HPDE6-E6E7 (cell line): ENCODE data around the gene PDE4B.

Experiments
- DNase-seq: peaks from one replicate; pipeline ENCODE4 v3.0.0; 2011; ENCODE audit warnings: missing footprints; ENCODE audit errors: extremely low spot score

PDE4B gene

GRCh38 chr1:66182551-66183178, 390.0 kb downstream of the PDE4B start:
- DNase-seq, result no peak

DNA sequence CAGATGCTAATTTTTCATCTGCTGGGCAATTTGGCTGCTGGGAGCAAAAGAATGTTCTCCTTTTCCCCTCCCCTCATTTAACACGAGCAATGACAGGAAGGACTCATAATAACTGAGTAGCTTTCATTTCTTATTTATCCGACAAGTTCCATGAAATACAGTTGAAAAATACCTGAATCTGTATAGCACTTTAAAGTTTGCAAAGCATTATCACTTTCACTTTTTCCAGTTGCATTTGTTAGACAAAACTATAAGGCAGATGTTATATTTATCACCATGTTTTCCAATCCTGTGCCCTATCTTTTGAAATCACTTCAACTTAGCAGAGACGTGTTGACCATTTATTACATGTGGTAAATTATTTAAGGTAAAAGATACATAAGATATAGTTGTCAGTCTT, 390.7 kb downstream of the PDE4B start:
- no peak for DNase-seq

- DNase-seq, result no peak
Observed at GRCh38 chr1:66197120-66197519, 404.4 kb downstream of the PDE4B start.

DNA sequence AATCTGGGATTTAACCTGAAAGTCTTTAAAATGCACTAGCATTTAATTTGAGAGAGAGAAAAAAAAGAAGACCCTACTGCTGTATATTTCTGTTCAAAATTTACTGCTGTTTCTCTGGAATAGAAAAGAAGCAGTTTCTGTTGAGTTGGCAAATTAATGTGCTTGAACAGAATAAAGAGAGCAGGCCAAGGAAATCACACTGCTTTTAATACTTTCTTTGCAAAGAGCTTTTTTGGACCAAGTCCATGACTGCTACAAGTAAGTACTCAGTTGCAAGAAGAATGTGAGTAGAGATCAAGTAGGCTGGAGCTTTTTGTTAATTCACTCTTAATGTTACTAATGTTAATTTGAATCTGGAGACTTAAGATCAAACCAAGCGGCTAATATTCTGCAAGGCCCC, 405.1 kb downstream of the PDE4B start:
- no peak for DNase-seq

- DNase-seq, result no peak
Observed at GRCh38 chr1:66206563-66207144, 414.0 kb downstream of the PDE4B start.

DNA sequence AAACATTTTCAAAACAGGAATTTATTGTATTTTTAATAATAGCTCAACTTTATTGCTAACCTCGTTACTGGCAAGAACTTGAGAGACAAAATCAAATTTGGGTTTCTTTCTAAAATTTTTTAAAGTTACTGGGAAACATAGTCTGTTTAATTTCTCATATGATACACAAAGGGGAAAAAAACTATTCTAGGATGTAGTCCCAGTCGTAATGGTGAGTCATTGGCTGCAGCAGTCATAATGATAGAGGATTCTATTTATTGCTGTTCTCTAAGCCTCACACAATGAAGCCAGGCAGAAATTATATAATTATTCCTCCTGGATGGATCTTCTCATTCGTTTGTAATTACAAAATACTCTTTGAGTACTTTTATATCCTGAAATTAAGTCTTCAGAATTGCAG, 414.8 kb downstream of the PDE4B start:
- DNase-seq, result peak; percentile 4

DNA sequence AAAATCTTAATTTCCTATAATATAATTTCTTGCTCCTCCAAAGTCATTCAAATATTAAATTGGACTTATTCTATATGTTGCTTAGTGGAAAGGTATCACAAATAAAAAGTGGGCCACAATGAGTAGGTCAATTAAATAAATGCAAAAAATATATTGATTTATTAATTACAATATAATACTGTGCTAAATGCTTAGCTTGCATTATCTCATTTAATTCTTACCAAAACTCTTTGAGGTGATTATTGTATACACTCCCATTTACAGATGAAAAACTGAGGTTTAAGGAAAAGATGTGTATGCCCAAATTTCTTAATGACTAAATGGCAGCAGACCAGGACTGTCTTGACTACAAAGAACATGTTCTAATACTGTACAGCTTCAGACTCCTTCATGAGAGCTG, 415.9 kb downstream of the PDE4B start:
- DNase-seq, result no peak

DNA sequence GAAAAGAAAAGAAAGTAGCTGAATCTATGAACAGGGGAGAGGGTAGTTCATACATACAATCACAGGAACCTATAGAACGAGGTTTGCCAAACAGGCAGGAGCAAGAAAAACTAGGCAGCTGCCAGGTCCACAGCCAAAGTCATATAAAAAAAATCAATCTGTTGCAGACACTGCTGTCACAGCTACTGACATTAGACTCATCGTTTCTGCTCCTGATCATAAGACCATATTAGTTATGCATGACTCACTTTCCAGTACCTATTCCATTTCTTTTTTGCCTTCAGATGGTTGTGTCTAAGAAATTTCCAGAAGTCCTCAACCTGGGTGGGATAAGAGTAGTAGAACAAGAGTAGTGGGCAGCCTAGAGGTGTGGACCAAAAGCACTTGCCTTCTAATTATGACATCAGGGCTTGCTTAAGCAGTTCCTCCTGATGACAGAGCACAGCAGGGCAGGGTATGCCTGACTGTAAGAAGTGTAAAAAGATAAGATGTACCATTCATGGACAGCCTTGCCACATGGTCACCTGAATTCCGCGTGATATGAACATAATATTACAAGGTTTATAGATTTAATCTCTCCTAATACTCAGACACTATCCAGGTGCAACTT, 418.0 kb downstream of the PDE4B start:
- no peak for DNase-seq

- no peak for DNase-seq
Observed at GRCh38 chr1:66211521-66211920, 418.8 kb downstream of the PDE4B start.

GRCh38 chr1:66213491-66213890, 420.8 kb downstream of the PDE4B start:
- DNase-seq, result no peak

DNA sequence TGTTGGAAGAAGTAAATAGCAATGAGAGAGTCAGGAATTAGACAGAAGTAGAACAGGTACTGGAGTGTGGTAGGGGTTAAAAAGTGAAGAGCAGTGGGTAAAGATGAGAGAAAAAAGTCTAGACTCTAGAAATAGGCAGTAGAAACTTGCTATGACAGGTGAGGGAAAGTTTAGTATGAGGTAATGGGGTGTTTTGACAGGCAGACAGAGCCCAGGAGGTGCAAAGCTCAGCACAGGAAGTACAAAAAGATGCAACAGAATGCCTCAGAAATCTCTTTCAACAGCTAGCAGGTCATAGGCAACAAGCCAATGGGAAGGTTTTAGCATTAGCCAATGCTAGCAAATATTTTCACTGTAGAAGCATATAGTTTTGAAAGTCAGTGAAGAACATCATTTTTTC, 422.2 kb downstream of the PDE4B start:
- DNase-seq, result no peak

DNA sequence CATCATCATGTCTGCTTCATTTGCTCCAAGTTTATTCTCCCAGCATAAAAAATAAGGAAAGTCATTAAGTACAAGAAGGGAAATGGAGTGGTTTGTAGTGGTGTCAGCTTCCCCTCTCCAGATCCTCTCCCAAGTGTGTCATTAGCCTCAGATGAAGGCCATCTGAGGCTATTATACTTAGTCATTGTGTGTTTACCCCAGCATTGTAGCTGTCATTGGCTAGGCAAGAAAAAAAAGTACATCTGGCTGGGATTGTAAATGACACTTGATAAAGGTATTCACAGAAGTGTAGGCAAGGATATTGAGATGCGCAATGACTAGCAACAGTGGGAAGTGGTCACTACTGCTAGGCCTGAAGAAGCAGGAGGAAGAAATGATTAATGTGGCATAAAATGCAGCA, 424.3 kb downstream of the PDE4B start:
- DNase-seq, result no peak

GRCh38 chr1:66217561-66217960, 424.9 kb downstream of the PDE4B start:
- DNase-seq, result no peak

- no peak for DNase-seq
Observed at GRCh38 chr1:66220477-66220876, 427.8 kb downstream of the PDE4B start.

DNA sequence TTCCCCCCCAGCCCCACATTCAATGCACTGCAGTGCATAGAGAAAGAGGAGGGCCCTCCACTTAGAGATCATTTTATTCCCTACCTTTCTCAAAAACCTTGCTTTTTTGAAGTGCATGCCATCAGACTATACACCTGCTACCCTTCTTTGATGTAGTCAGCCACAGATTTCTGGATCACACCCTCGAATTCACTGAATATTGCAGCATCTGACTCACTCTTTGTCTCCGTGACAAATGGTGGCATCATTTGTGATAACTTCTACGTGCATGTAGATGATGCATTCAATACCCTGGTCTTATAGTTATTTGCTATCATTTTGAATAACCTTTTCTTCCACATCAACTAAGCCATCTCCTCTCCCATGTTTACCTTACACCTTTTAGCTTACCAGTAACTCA, 431.0 kb downstream of the PDE4B start:
- DNase-seq, result no peak

DNA sequence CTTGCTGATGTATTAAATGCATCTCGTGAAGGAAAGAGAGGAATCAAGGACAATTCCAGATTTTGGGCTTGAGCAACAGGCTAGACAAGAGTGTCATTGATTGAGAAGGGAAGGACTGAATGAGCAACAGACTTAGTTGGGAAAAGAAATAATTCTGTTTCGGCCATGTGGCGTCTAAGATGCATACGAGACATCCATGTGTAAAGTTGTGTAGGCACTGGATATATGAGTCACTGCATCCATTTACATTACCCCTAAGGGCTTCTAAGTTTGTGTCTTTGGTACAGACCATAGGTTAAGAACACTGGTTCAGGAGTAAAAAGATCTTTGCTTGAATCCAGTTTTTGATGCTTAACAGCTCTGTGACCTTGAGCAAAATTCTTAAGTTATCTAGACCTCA, 434.3 kb downstream of the PDE4B start:
- DNase-seq, result no peak

DNA sequence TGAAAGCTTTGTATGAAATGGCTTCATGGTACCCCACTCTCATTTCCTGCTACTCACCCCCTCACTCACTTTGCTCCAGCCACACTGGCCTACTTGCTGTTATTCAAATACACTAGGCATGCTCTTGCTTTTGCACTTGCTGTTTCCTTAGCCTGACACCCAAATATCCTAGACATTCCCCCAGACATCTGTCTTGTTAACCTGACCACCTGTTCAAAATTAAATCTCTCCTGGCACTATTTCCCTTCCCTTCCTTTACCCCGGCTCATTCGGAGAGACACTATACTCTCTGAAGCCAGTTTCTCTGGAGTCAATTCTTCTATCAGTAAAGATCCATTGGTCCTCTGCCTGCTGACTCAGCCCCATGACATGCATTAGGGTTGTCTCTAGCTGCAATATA, 435.3 kb downstream of the PDE4B start:
- DNase-seq, result no peak

GRCh38 chr1:66231217-66231616, 438.5 kb downstream of the PDE4B start:
- DNase-seq, result peak; percentile 13

DNA sequence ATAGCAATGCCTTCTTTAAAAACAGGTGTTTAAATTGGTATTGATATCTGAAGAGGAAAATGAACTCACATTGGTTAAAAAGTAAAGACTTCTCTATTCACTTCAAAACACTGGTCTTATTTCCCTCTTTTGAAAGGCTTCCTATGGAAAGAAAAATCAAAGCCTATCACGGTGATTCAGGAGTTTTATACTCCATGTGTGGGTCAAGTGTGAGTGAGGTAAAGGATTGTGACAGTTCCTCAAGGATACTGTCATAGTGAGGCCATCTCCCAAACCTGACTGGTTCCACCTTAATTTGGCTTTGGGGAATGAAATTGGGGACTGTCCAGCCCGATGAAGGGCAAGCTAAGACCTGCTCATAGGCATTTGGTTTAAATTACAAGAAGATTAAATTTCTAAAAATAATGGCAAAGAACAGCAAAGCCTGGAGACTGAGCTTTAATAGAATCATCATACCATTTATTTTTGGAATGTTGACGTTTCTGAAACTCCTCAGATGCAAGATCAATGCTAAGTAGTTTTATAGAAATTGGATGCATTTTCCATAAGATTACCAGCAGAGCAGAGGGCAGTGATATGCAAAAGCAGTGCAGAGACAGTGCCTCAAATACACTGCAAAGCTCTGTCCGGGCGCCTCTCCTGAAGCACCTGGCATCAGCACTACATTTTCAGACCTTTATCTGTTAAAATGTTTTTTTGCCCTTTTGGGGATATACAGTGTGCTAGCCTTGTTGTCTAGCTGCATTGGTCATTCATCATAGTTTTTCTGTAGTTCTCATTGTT, 439.2 kb downstream of the PDE4B start:
- no peak for DNase-seq

GRCh38 chr1:66237042-66237441, 444.3 kb downstream of the PDE4B start:
- no peak for DNase-seq

GRCh38 chr1:66237722-66238479, 445.2 kb downstream of the PDE4B start:
- DNase-seq, result no peak

DNA sequence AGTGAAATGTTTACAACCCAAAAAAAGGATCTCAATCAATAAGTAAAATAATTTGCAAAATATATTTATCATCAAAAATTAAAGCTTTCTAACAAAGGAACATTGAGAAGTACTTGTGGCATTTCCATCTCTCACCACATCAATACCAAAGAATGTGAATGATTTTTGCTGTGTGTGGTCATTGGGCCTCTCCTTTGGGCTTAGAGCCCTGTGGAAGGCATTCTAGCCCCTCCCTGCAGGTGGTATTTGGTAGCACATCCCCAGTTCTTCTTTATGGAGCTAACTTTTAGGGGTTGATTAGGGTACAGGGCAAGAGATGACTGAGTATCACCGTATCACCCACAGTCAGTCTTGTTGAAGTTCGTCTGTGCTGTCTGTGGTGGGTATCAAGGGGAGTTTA, 447.1 kb downstream of the PDE4B start:
- DNase-seq, result no peak
